ENCODE data around the gene PRKAA1. TPM values are rescaled to one million over a fixed set of nuclear protein-coding genes. Genes with fewer than 3 reads are reported as not detected.

The PRKAA1 gene
- total and polyA plus RNA-seq, 2 of the 13 experiments (the other 11 are each of a cell fraction or from before 2014, with no cell fraction given): 36.6 to 58.0 TPM

DNA sequence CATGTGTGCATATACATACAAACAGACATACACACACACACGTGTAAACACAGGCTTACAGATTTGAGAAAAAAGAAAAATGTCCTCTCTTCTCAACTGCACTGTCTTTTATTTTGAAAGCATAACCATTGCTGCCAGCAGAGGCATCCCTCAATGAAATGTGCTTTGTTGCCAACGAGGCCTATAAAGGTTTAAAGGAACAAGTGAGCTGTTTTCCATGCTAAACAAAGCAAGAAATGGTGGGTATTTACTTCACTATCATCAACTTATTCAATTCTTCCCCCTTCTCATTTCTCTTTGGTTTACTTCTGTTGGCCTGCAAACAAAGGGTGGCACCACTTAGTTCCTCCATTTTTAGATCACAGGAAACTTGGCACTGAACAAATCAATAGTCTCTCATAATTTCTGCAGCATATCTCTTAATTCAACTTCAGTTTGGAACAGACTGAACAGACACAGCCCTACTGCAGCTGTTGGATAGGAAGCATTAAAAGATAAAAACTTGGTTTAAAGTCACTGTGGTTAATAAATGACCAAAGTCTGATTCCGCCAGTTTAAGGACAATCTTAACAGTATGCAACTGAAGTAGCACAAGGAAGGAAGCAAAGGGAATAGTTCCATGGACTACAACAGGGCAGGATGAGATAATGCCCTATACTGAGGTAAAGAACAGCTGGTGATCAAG lies 64.2 kb downstream of the PRKAA1 start:
- no peaks in the 10 kb centered on the region for H3K27me3 ChIP-seq (ENCODE audit: control insufficient read depth in 1 of 2, insufficient read depth in 2 of 2, low read length in 2 of 2)
- no peaks in the 10 kb centered on the region for H3K79me2 ChIP-seq (ENCODE audit: insufficient read depth, low read length)
- FAIRE-seq (no peak), DNase-seq (ENCODE audit: low spot score) (no peak), ATAC-seq (peak; percentile 59; the same call in 2 of the 3 replicates)
- ChIA-PET POLR2A (no interaction called here), CTCF (ENCODE audit: low intra/inter-chr PET ratio, low total read pairs) (no interaction called here)
- H4K20me1 ChIP-seq (ENCODE audit: insufficient read depth, low read length): peaks cover 3% of the 10 kb centered on the region; the same call in 1 of the 2 replicates
- BruUV-seq (replicated peaks): no TSS peak
- no peak overlapping the region for H3K27ac ChIP-seq (ENCODE audit: extremely low read length, insufficient read depth, low read length)
- no peaks in the 10 kb centered on the region for H3K9me3 ChIP-seq (ENCODE audit: low read length)
- intact Hi-C loops (cut with micrococcal nuclease; ENCODE audit: unreplicated experiment): no loop called here
- H2AFZ ChIP-seq (ENCODE audit: low read length): no peak overlapping the region
- H3K9ac ChIP-seq (ENCODE audit: insufficient read depth, low read depth, low read length): no peak overlapping the region
- H3K4me2 ChIP-seq (ENCODE audit: low read depth, low read length): no peak overlapping the region
- no peaks in the 10 kb centered on the region; a peak in 1 of 5 replicates for H3K36me3 ChIP-seq (replicated peaks in 1 of 2; ENCODE audit: control insufficient read depth in 1 of 2, insufficient read depth in 2 of 2, low read length in 2 of 2)
- WGBS (ENCODE audit: low lambda C conversion rate): 81% methylated on average over 3 of the region's 3 CpGs
- no peak for TF ChIP-seq ZNF180 (CRISPR knock-in tag; IDR thresholded peaks at IDR 0.05; ENCODE audit: borderline replicate concordance, low read depth)
- no peak for TF ChIP-seq PITX1 (CRISPR knock-in tag; IDR thresholded peaks at IDR 0.05)
- TF ChIP-seq ZNF605 (CRISPR knock-in tag; IDR thresholded peaks at IDR 0.05): no peak
- TF ChIP-seq, protein P1, sequence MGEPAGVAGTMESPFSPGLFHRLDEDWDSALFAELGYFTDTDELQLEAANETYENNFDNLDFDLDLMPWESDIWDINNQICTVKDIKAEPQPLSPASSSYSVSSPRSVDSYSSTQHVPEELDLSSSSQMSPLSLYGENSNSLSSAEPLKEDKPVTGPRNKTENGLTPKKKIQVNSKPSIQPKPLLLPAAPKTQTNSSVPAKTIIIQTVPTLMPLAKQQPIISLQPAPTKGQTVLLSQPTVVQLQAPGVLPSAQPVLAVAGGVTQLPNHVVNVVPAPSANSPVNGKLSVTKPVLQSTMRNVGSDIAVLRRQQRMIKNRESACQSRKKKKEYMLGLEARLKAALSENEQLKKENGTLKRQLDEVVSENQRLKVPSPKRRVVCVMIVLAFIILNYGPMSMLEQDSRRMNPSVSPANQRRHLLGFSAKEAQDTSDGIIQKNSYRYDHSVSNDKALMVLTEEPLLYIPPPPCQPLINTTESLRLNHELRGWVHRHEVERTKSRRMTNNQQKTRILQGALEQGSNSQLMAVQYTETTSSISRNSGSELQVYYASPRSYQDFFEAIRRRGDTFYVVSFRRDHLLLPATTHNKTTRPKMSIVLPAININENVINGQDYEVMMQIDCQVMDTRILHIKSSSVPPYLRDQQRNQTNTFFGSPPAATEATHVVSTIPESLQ (CRISPR knock-in tag; conservative IDR thresholded peaks at IDR 0.05): no peak
- TF ChIP-seq ZNF44 (CRISPR knock-in tag; IDR thresholded peaks at IDR 0.05): no peak
- TF ChIP-seq REXO4 (CRISPR knock-in tag; IDR thresholded peaks at IDR 0.05; ENCODE audit: borderline replicate concordance): no peak
- no peak for TF ChIP-seq ADNP (CRISPR knock-in tag; IDR thresholded peaks at IDR 0.05)
- H3K4me1 ChIP-seq (ENCODE audit: insufficient read depth, low read length): peaks cover 24% of the 10 kb centered on the region
- no peak overlapping the region for H3K4me3 ChIP-seq (replicated peaks in 1 of 3; ENCODE audit: insufficient read depth in 1 of 3, low read depth in 2 of 3, low read length in 3 of 3)
- in situ Hi-C loops (cut with HindIII; ENCODE audit: extremely low pct_ligation_motif_present, low pct_unique_long_range_greater_than_20kb): no loop called here

All from HepG2 (cell line).